ENCODE measurements around the gene FSD1.

Gene FSD1

GRCh38 chr19:4366666-4367335 lies 62.4 kb downstream of the FSD1 start:
- H3K4me1 ChIP-seq (ENCODE audit: insufficient read depth, low read length) = no peaks in the 10 kb centered on the region; the same call in 1 of the 2 replicates
- no peak overlapping the region for H3K4me3 ChIP-seq (ENCODE audit: low read depth in 1 of 2, low read length in 2 of 2)
- DNase-seq (no peak), ATAC-seq (ENCODE audit: insufficient read depth, low read depth) (no peak)
- H3K36me3 ChIP-seq (ENCODE audit: insufficient read depth, low read length) = peaks cover 64% of the 10 kb centered on the region
- no peak overlapping the region for H2AFZ ChIP-seq (ENCODE audit: low read depth, low read length)
- H3K79me2 ChIP-seq (ENCODE audit: insufficient read depth, low read length) = peaks cover 40% of the 10 kb centered on the region
- no peak overlapping the region for H3K4me2 ChIP-seq (ENCODE audit: insufficient read depth, low read length)
- H3K9me3 ChIP-seq (ENCODE audit: insufficient read depth, low read length, severe bottlenecking) = no peaks in the 10 kb centered on the region
- TF ChIP-seq CTCF (IDR thresholded peaks at IDR 0.05; ENCODE audit: borderline replicate concordance, extremely low read depth, low read length, poor library complexity, severe bottlenecking) = no peak
- TF ChIP-seq EZH2 (IDR thresholded peaks at IDR 0.05; ENCODE audit: borderline replicate concordance, low read depth, low read length, severe bottlenecking) = no peak
- peaks cover 63% of the 10 kb centered on the region for H4K20me1 ChIP-seq (ENCODE audit: insufficient read depth, low read length)
- no peaks in the 10 kb centered on the region for H3K27me3 ChIP-seq (ENCODE audit: insufficient read depth, low read length, poor library complexity)
- no peak overlapping the region for H3K9ac ChIP-seq (ENCODE audit: low read depth, low read length)
- H3K27ac ChIP-seq (ENCODE audit: low read length) = no peak overlapping the region

- Histone ChIP-seq H3K36me3 (ENCODE audit: insufficient read depth, low read length) (peaks cover 60% of the 10 kb centered on the region), H3K9ac (ENCODE audit: low read depth, low read length) (no peak overlapping the region), H3K4me2 (ENCODE audit: insufficient read depth, low read length) (no peak overlapping the region), H3K4me1 (ENCODE audit: insufficient read depth, low read length) (no peaks in the 10 kb centered on the region; the same call in 1 of the 2 replicates), H4K20me1 (ENCODE audit: insufficient read depth, low read length) (peaks cover 68% of the 10 kb centered on the region), H3K9me3 (ENCODE audit: insufficient read depth, low read length, severe bottlenecking) (no peaks in the 10 kb centered on the region), H2AFZ (ENCODE audit: low read depth, low read length) (no peak overlapping the region), H3K27ac (ENCODE audit: low read length) (no peak overlapping the region), H3K4me3 (ENCODE audit: low read depth in 1 of 2, low read length in 2 of 2) (no peak overlapping the region), H3K79me2 (ENCODE audit: insufficient read depth, low read length) (peaks cover 44% of the 10 kb centered on the region), H3K27me3 (ENCODE audit: insufficient read depth, low read length, poor library complexity) (no peaks in the 10 kb centered on the region)
- TF ChIP-seq CTCF (IDR thresholded peaks at IDR 0.05; ENCODE audit: borderline replicate concordance, extremely low read depth, low read length, poor library complexity, severe bottlenecking) = no peak
- TF ChIP-seq EZH2 (IDR thresholded peaks at IDR 0.05; ENCODE audit: borderline replicate concordance, low read depth, low read length, severe bottlenecking) = no peak
- no peak for DNase-seq
- no peak for ATAC-seq (ENCODE audit: insufficient read depth, low read depth)
Observed at GRCh38 chr19:4367336-4367723, 62.9 kb downstream of the FSD1 start.

DNA sequence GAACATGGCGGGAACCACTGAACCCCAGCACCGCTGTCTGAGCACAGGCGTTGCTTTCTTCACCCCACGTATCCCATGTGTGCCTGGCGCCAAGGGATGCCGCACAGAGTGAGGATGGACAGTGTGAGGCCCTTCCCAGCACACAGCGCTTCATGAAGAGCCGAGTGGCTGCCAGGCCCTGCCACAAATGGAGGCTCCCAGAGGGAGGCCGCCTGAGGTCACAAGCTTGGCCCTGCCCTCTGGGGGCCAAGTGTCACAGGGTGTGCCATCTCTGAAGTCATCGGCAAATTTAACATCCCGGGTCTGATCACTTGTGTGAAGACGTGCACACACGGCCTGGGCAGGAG lies 63.4 kb downstream of the FSD1 start:
- H3K9me3 ChIP-seq (ENCODE audit: insufficient read depth, low read length, severe bottlenecking) = no peaks in the 10 kb centered on the region
- no peak overlapping the region for H3K4me2 ChIP-seq (ENCODE audit: insufficient read depth, low read length)
- no peak overlapping the region for H3K9ac ChIP-seq (ENCODE audit: low read depth, low read length)
- no peaks in the 10 kb centered on the region; the same call in 1 of the 2 replicates for H3K4me1 ChIP-seq (ENCODE audit: insufficient read depth, low read length)
- ATAC-seq (ENCODE audit: insufficient read depth, low read depth) = no peak
- H2AFZ ChIP-seq (ENCODE audit: low read depth, low read length) = no peak overlapping the region
- peaks cover 55% of the 10 kb centered on the region for H3K36me3 ChIP-seq (ENCODE audit: insufficient read depth, low read length)
- peaks cover 71% of the 10 kb centered on the region for H4K20me1 ChIP-seq (ENCODE audit: insufficient read depth, low read length)
- H3K4me3 ChIP-seq (ENCODE audit: low read depth in 1 of 2, low read length in 2 of 2) = no peak overlapping the region
- no peaks in the 10 kb centered on the region for H3K27me3 ChIP-seq (ENCODE audit: insufficient read depth, low read length, poor library complexity)
- DNase-seq = no peak
- 0 out of 2 replicates have a peak overlapping the region, but pooled peaks have one; percentile 8 for H3K27ac ChIP-seq (ENCODE audit: low read length)
- TF ChIP-seq CTCF (IDR thresholded peaks at IDR 0.05; ENCODE audit: borderline replicate concordance, extremely low read depth, low read length, poor library complexity, severe bottlenecking) (no peak), EZH2 (IDR thresholded peaks at IDR 0.05; ENCODE audit: borderline replicate concordance, low read depth, low read length, severe bottlenecking) (no peak)
- peaks cover 48% of the 10 kb centered on the region for H3K79me2 ChIP-seq (ENCODE audit: insufficient read depth, low read length)
